Measurements from ENCODE around the gene SLC25A40.

- no peak for TF ChIP-seq POLR2A (IDR thresholded peaks at IDR 0.05)
- TF ChIP-seq CTCF (IDR thresholded peaks at IDR 0.05) = peak; percentile 20 to 77 (median 47)
Measured at GRCh38 chr7:87797798-87798403, 78.3 kb downstream of the SLC25A40 start.

Data from thyroid gland (tissue), 4 donors.